ENCODE data around the gene HTT-AS. TPM values are rescaled to one million over a fixed set of nuclear protein-coding genes. Genes with fewer than 3 reads are reported as not detected.

The HTT-AS gene
- polyA plus RNA-seq, 1 of the 3 experiments (the other 2 are of a cell fraction): not detected

- H3F3A ChIP-seq (replicated peaks; ENCODE audit: insufficient read depth): no peaks in the 10 kb centered on the region
- no peak overlapping the region for H3K4me2 ChIP-seq
- H3K9ac ChIP-seq: no peak overlapping the region
- no peak overlapping the region for H3K4me3 ChIP-seq (ENCODE audit: low read depth in 2 of 2, low read length in 1 of 2)
- ChIA-PET POLR2A (no interaction called here), CTCF (interaction anchor here (1.0 to 1.7 kb wide), 4 partner anchors 10 to 44 kb away, joined by 3 to 7 read pairs (median 4); no protein-coding TSS in a partner anchor)
- H3K27ac ChIP-seq (ENCODE audit: low read depth in 2 of 2, low read length in 1 of 2): no peak overlapping the region
- no peaks in the 10 kb centered on the region for H3K36me3 ChIP-seq (replicated peaks in 1 of 2; ENCODE audit: control insufficient read depth in 1 of 2, insufficient read depth in 2 of 2, low read length in 1 of 2)
- H3K4me1 ChIP-seq (ENCODE audit: control insufficient read depth in 1 of 2, insufficient read depth in 2 of 2, low read depth in 1 of 2, low read length in 1 of 2): peaks cover 0 to 4% of the 10 kb centered on the region in 2 experiments; a peak in 1 of 4 replicates
- H3K9me2 ChIP-seq: no peaks in the 10 kb centered on the region
- no peaks in the 10 kb centered on the region for H3K27me3 ChIP-seq (ENCODE audit: insufficient read depth)
- H4K20me1 ChIP-seq (ENCODE audit: insufficient read depth): no peaks in the 10 kb centered on the region
- H3K79me2 ChIP-seq (ENCODE audit: insufficient read depth): no peaks in the 10 kb centered on the region
- no peaks in the 10 kb centered on the region for H3K9me3 ChIP-seq
- no peak for DNase-seq
- no peak overlapping the region for H2AFZ ChIP-seq (ENCODE audit: low read depth)
- WGBS (ENCODE audit: low lambda C conversion rate): 71% methylated on average over 8 of the region's 8 CpGs
- no peak for TF ChIP-seq TAF1 (IDR thresholded peaks at IDR 0.05; ENCODE audit: borderline replicate concordance, low read depth, low read length)
Measured at GRCh38 chr4:3022112-3022511, 52.2 kb downstream of the HTT-AS start.

DNA sequence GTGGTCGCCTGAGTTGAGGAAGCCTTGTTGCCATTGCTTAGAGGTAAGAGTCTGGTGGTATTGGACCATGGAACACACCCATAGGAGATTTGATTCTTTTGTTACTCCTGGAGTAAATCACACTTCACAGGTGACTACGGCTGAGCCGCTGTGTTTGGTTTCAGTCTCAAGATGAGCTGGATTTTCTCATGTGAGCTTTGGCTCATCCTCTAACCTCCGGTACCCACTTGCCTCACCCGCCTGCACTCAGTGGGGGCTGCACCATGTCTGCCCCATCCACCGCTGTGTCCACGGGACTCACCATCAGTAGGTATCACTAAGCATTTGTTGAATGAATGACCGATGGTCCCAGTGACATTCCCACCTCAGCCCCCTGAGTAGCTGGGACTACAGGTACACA is 52.7 kb downstream of the HTT-AS start:
- POLR2A ChIA-PET: no interaction called here
- Histone ChIP-seq H2AFZ (ENCODE audit: low read depth) (no peak overlapping the region), H3K79me2 (ENCODE audit: insufficient read depth) (no peaks in the 10 kb centered on the region), H3K27ac (ENCODE audit: low read depth in 2 of 2, low read length in 1 of 2) (no peak overlapping the region), H3K27me3 (ENCODE audit: insufficient read depth) (no peaks in the 10 kb centered on the region), H3K9ac (no peak overlapping the region), H3K9me2 (no peaks in the 10 kb centered on the region), H3K4me1 (ENCODE audit: control insufficient read depth in 1 of 2, insufficient read depth in 2 of 2, low read depth in 1 of 2, low read length in 1 of 2) (peaks cover 0 to 8% of the 10 kb centered on the region in 2 experiments; a peak in 1 of 4 replicates), H3K9me3 (no peaks in the 10 kb centered on the region), H3F3A (replicated peaks; ENCODE audit: insufficient read depth) (no peaks in the 10 kb centered on the region), H4K20me1 (ENCODE audit: insufficient read depth) (no peaks in the 10 kb centered on the region), H3K4me2 (no peak overlapping the region), H3K4me3 (ENCODE audit: low read depth in 2 of 2, low read length in 1 of 2) (no peak overlapping the region), H3K36me3 (replicated peaks in 1 of 2; ENCODE audit: control insufficient read depth in 1 of 2, insufficient read depth in 2 of 2, low read length in 1 of 2) (no peaks in the 10 kb centered on the region)
- DNase-seq: no peak
- no peak for TF ChIP-seq RFX5 (IDR thresholded peaks at IDR 0.05; ENCODE audit: low read length)
- TF ChIP-seq, protein P1, sequence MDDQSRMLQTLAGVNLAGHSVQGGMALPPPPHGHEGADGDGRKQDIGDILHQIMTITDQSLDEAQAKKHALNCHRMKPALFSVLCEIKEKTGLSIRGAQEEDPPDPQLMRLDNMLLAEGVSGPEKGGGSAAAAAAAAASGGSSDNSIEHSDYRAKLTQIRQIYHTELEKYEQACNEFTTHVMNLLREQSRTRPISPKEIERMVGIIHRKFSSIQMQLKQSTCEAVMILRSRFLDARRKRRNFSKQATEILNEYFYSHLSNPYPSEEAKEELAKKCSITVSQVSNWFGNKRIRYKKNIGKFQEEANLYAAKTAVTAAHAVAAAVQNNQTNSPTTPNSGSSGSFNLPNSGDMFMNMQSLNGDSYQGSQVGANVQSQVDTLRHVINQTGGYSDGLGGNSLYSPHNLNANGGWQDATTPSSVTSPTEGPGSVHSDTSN (IDR thresholded peaks at IDR 0.05): no peak
- no peak for TF ChIP-seq TCF12 (IDR thresholded peaks at IDR 0.05)
- no peak for TF ChIP-seq GABPA (IDR thresholded peaks at IDR 0.05; ENCODE audit: low read depth)
- TF ChIP-seq NFIC (IDR thresholded peaks at IDR 0.05; ENCODE audit: borderline replicate concordance): no peak
- TF ChIP-seq JUND (IDR thresholded peaks at IDR 0.05): no peak
- no peak for TF ChIP-seq POLR2AphosphoS5 (IDR thresholded peaks at IDR 0.05; ENCODE audit: low read depth, low read length)
- 78% methylated on average over 8 of the region's 8 CpGs for WGBS (ENCODE audit: low lambda C conversion rate)
- CTCF ChIA-PET: interaction anchor here (0.9 to 1.7 kb wide), 4 partner anchors 11 to 43 kb away, joined by 3 to 7 read pairs (median 4); no protein-coding TSS in a partner anchor

GRCh38 chr4:3021127-3021526 is 53.2 kb downstream of the HTT-AS start:
- Histone ChIP-seq H4K20me1 (ENCODE audit: insufficient read depth) (no peaks in the 10 kb centered on the region), H3F3A (replicated peaks; ENCODE audit: insufficient read depth) (no peaks in the 10 kb centered on the region), H3K9me2 (no peaks in the 10 kb centered on the region), H3K4me2 (no peak overlapping the region), H3K36me3 (replicated peaks in 1 of 2; ENCODE audit: control insufficient read depth in 1 of 2, insufficient read depth in 2 of 2, low read length in 1 of 2) (no peaks in the 10 kb centered on the region), H3K4me1 (ENCODE audit: control insufficient read depth in 1 of 2, insufficient read depth in 2 of 2, low read depth in 1 of 2, low read length in 1 of 2) (peaks cover 0 to 10% of the 10 kb centered on the region in 2 experiments; a peak in 1 of 4 replicates), H3K79me2 (ENCODE audit: insufficient read depth) (no peaks in the 10 kb centered on the region), H3K9me3 (no peaks in the 10 kb centered on the region), H2AFZ (ENCODE audit: low read depth) (no peak overlapping the region), H3K4me3 (ENCODE audit: low read depth in 2 of 2, low read length in 1 of 2) (no peak overlapping the region), H3K9ac (no peak overlapping the region), H3K27ac (ENCODE audit: low read depth in 2 of 2, low read length in 1 of 2) (no peak overlapping the region), H3K27me3 (ENCODE audit: insufficient read depth) (no peaks in the 10 kb centered on the region)
- POLR2A ChIA-PET: no interaction called here
- TF ChIP-seq POLR2AphosphoS5 (IDR thresholded peaks at IDR 0.05; ENCODE audit: low read depth, low read length): no peak
- TF ChIP-seq GABPA (IDR thresholded peaks at IDR 0.05; ENCODE audit: low read depth): no peak
- no peak for TF ChIP-seq RAD21 (IDR thresholded peaks at IDR 0.05; ENCODE audit: low read length)
- no peak for TF ChIP-seq USF1 (IDR thresholded peaks at IDR 0.05; ENCODE audit: borderline replicate concordance, low read depth)
- no peak for TF ChIP-seq GATA2 (CRISPR knock-in tag; IDR thresholded peaks at IDR 0.05)
- TF ChIP-seq MEF2A (IDR thresholded peaks at IDR 0.05; ENCODE audit: borderline replicate concordance, low read depth): no peak
- TF ChIP-seq RXRA (IDR thresholded peaks at IDR 0.05; ENCODE audit: borderline replicate concordance, low read depth): no peak
- TF ChIP-seq SMC3 (IDR thresholded peaks at IDR 0.05; ENCODE audit: low read depth, low read length): no peak
- WGBS (ENCODE audit: low lambda C conversion rate): 82% methylated on average over 5 of the region's 6 CpGs
- CTCF ChIA-PET: interaction anchor here (0.9 to 1.7 kb wide), 4 partner anchors 12 to 43 kb away, joined by 3 to 7 read pairs (median 4); no protein-coding TSS in a partner anchor
- DNase-seq: no peak
